K562 (cell line): Measurements from ENCODE around the gene GNG3. TPM values are rescaled to one million over a fixed set of nuclear protein-coding genes. Genes with fewer than 3 reads are reported as not detected.

Experiments
- CHD1 ChIP-seq: fragments of 200-600 bp; sonication (generic); IDR thresholded peaks from one replicate; pipeline ENCODE4 v1.6.1; 2012; ENCODE audit warnings: mild to moderate bottlenecking, moderate library complexity, low read length, inconsistent platforms
- CREBBP ChIP-seq: IDR thresholded peaks from one replicate; pipeline ENCODE4 v1.6.1; 2012; ENCODE audit warnings: low read depth, mild to moderate bottlenecking, control low read depth, inconsistent platforms, low read length
- FOXK2 ChIP-seq, 2 experiments: fragments of 450-650 bp; IDR thresholded peaks in 1 of 2; conservative IDR thresholded peaks in 1 of 2; 2 replicates each; pipeline ENCODE4 v1.6.1; 2016; ENCODE audit warnings: low read depth in 2 of 2, mild to moderate bottlenecking in 1 of 2
- HOXB6 ChIP-seq: fragments of 250-450 bp; sonication (Bioruptor Pico); IDR thresholded peaks from 2 replicates; pipeline ENCODE4 v1.5.1; 2022; ENCODE audit warnings: mild to moderate bottlenecking, borderline replicate concordance
- JUN ChIP-seq, 2 experiments: sonication (generic) in 1 of 2; formaldehyde crosslinking in 1 of 2; IDR thresholded peaks; 2 replicates each; pipeline versions ENCODE4 v1.6.1 to v1.8.0; 2012 to 2022; ENCODE audit warnings: borderline replicate concordance in 2 of 2, mild to moderate bottlenecking in 2 of 2, improper control_type of control experiment in 1 of 2, low read depth in 1 of 2, low read length in 1 of 2, missing genetic modification reagents in 1 of 2
- KHSRP ChIP-seq: fragments of 450-650 bp; IDR thresholded peaks from 2 replicates; pipeline ENCODE4 v1.6.1; 2017
- KLF13 ChIP-seq: fragments of 450-650 bp; IDR thresholded peaks from 2 replicates; pipeline ENCODE4 v1.6.1; 2016; ENCODE audit warnings: missing genetic modification characterization, low read depth, mild to moderate bottlenecking, missing compliant biosample characterization, moderate library complexity, borderline replicate concordance
- MXI1 ChIP-seq: IDR thresholded peaks from 2 replicates; pipeline ENCODE4 v1.6.1; 2011; ENCODE audit warnings: low read depth, mild to moderate bottlenecking, improper control_type of control experiment, low read length
- NEUROD1 ChIP-seq: fragments of 150-350 bp; IDR thresholded peaks from 2 replicates; pipeline ENCODE4 v1.6.1; 2014; ENCODE audit warnings: borderline replicate concordance, low read length, low read depth; ENCODE audit not compliant: partially characterized antibody
- POLR2AphosphoS5 ChIP-seq: IDR thresholded peaks from 2 replicates; pipeline ENCODE4 v1.6.1; 2011; ENCODE audit warnings: mild to moderate bottlenecking, low read depth, low read length, moderate library complexity; ENCODE audit not compliant: control insufficient read depth, insufficient read depth
- PRDM10 ChIP-seq: fragments of 450-650 bp; IDR thresholded peaks from 2 replicates; pipeline ENCODE4 v1.6.1; 2018; ENCODE audit not compliant: partially characterized antibody
- RBFOX2 ChIP-seq: fragments of 200-400 bp; formaldehyde crosslinking; IDR thresholded peaks from 2 replicates; pipeline ENCODE4 v1.6.1; 2017; ENCODE audit warnings: low read depth, mild to moderate bottlenecking, low read length, moderate library complexity
- RNF219 ChIP-seq: fragments of 250-450 bp; sonication (Bioruptor Pico); IDR thresholded peaks from 2 replicates; pipeline ENCODE4 v1.5.0; 2022; ENCODE audit warnings: mild to moderate bottlenecking
- SIN3A ChIP-seq, 2 experiments: fragments of 150-350 bp in 1 of 2; IDR thresholded peaks; 2 replicates each; pipeline ENCODE4 v1.6.1; 2011 to 2016; ENCODE audit warnings: borderline replicate concordance in 2 of 2, low read depth in 2 of 2, low read length in 2 of 2, mild to moderate bottlenecking in 2 of 2, moderate library complexity in 2 of 2; ENCODE audit not compliant: control insufficient read depth in 1 of 2
- SRF ChIP-seq, 2 experiments: fragments of 250-450, 450-650 bp in 1 of 2; sonication (Bioruptor Pico) in 1 of 2; sonication (generic) in 1 of 2; formaldehyde crosslinking; IDR thresholded peaks; 2 replicates each; pipeline versions ENCODE4 v1.5.0 to v1.5.1; 2020 to 2022; ENCODE audit warnings: mild to moderate bottlenecking in 1 of 2, missing genetic modification reagents in 1 of 2
- TAF7 ChIP-seq: fragments of 450-650 bp; IDR thresholded peaks from 2 replicates; pipeline ENCODE4 v1.6.1; 2016; ENCODE audit warnings: missing genetic modification characterization, missing compliant biosample characterization
- TRIM24 ChIP-seq, 2 experiments: fragments of 450-650 bp; IDR thresholded peaks; 2 replicates each; pipeline ENCODE4 v1.6.1; 2016
- TRIM28 ChIP-seq: fragments of 450-650 bp; IDR thresholded peaks from 2 replicates; pipeline ENCODE4 v1.6.1; 2017
- ZNF23 ChIP-seq: fragments of 250-450 bp; sonication (Bioruptor Pico); IDR thresholded peaks from 2 replicates; pipeline ENCODE4 v1.4.0; 2020; ENCODE audit warnings: mild to moderate bottlenecking
- ZNF655 ChIP-seq: fragments of 250-450 bp; sonication (Bioruptor Pico); IDR thresholded peaks from 2 replicates; pipeline ENCODE4 v1.5.0; 2021
- polyA plus RNA-seq, 8 experiments: library from polyadenylated mRNA; depleted of rRNA in 4 of 8; stranded (reverse) in 5 of 8; unstranded in 3 of 8; fragments of >200 nt; fragmentation: Nextera tagmentation in 2 of 8; fragmentation: Illumina TruSeq in 1 of 8; extraction: Ambion mirVana in 2 of 8; extraction: Trizol in 1 of 8; gene quantifications; 2 replicates each; pipeline versions ENCODE4 v1.2.1 to v1.2.3, GENCODE V29; 2011 to 2014; ENCODE audit warnings: inconsistent platforms in 1 of 8, missing spikeins in 1 of 8
- total RNA-seq, 7 experiments: library from RNA; depleted of rRNA in 6 of 7; stranded (reverse); fragments of >200 nt in 6 of 7; fragmentation: Illumina TruSeq in 2 of 7; extraction: Trizol in 2 of 7; gene quantifications; 2 replicates each; pipeline versions ENCODE4 v1.2.1 to v1.2.3, GENCODE V29; 2011 to 2021; ENCODE audit warnings: low replicate concordance in 1 of 7

Gene GNG3
- total and polyA plus RNA-seq, 9 of the 15 experiments (the other 6 are each of a cell fraction or from before 2014, with no cell fraction given) = 0.07 TPM; not detected in 8

- TF ChIP-seq PRDM10 (peak; percentile 46), POLR2AphosphoS5 (peak; percentile 100), ZNF655 (0 out of 2 replicates have a peak, but pooled peaks have one; percentile 43), NEUROD1 (peak; percentile 86), MXI1 (peak; percentile 82), CHD1 (no peak), FOXK2 (conservative IDR thresholded peaks at IDR 0.05 in 1 of 2, IDR thresholded peaks at IDR 0.05 in 1 of 2; ENCODE audit: low read depth in 2 of 2) (0 out of 4 replicates have a peak, but pooled peaks of 1 of the 2 experiments have one; percentile 17), KLF13 (tag) (peak; percentile 79; the same call in 1 of the 2 replicates), SRF (CRISPR knock-in tag; IDR thresholded peaks at IDR 0.05) (peak in 1 of 2 experiments; percentile 59; a peak in 2 of 4 replicates), TRIM28 (no peak), HOXB6 (CRISPR knock-in tag) (peak; percentile 81), SIN3A (IDR thresholded peaks at IDR 0.05; ENCODE audit: borderline replicate concordance in 2 of 2, control insufficient read depth in 1 of 2, low read depth in 2 of 2, low read length in 2 of 2) (peak in 1 of 2 experiments; percentile 86; a peak in 2 of 4 replicates), RNF219 (CRISPR knock-in tag) (no peak), JUN (IDR thresholded peaks at IDR 0.05; ENCODE audit: borderline replicate concordance, low read depth, low read length) (no peak), JUN (CRISPR knock-in tag; IDR thresholded peaks at IDR 0.05; ENCODE audit: borderline replicate concordance) (no peak), TRIM24 (IDR thresholded peaks at IDR 0.05) (peak in 1 of 2 experiments; percentile 26; a peak in 1 of 4 replicates), CREBBP (peak; percentile 27), KHSRP (0 out of 2 replicates have a peak, but pooled peaks have one; percentile 24), ZNF23 (CRISPR knock-in tag) (0 out of 2 replicates have a peak, but pooled peaks have one; percentile 66), RBFOX2 (peak; percentile 100), TAF7 (tag) (peak; percentile 76)
Measured at GRCh38 chr11:62665075-62665598, 42.3 kb upstream of the GNG3 start, which contains the start of the genes C11orf98 and CSKMT (continued).
